ENCODE data around the gene ABLIM3.

The ABLIM3 gene

GRCh38 chr5:149201121-149201637 lies 59.9 kb downstream of the ABLIM3 start:
- Histone ChIP-seq H2AFZ (ENCODE audit: low read length) (no peak overlapping the region), H3K4me2 (ENCODE audit: low read depth, low read length, poor library complexity, severe bottlenecking) (no peak overlapping the region), H3K9me2 (replicated peaks; ENCODE audit: low read depth, low read length) (no peaks in the 10 kb centered on the region), H3K9me3 (ENCODE audit: insufficient read depth, low read depth, low read length) (no peaks in the 10 kb centered on the region), H3K4me1 (ENCODE audit: insufficient read depth, low read length, poor library complexity, severe bottlenecking) (no peaks in the 10 kb centered on the region), H3K36me3 (ENCODE audit: insufficient read depth, low read length) (no peaks in the 10 kb centered on the region), H4K20me1 (ENCODE audit: insufficient read depth, low read length, poor library complexity, severe bottlenecking) (no peaks in the 10 kb centered on the region), H3K9ac (ENCODE audit: low read depth, low read length, poor library complexity, severe bottlenecking) (no peak overlapping the region), H3K27me3 (ENCODE audit: insufficient read depth, low read length, poor library complexity, severe bottlenecking) (no peaks in the 10 kb centered on the region), H3K4me3 (ENCODE audit: low read length, poor library complexity, severe bottlenecking) (no peak overlapping the region), H3F3A (ENCODE audit: low read depth) (no peaks in the 10 kb centered on the region), H3K79me2 (ENCODE audit: insufficient read depth, low read length) (no peaks in the 10 kb centered on the region)
- no peak for TF ChIP-seq EZH2phosphoT487 (IDR thresholded peaks at IDR 0.05; ENCODE audit: borderline replicate concordance)
- TF ChIP-seq, protein P1, sequence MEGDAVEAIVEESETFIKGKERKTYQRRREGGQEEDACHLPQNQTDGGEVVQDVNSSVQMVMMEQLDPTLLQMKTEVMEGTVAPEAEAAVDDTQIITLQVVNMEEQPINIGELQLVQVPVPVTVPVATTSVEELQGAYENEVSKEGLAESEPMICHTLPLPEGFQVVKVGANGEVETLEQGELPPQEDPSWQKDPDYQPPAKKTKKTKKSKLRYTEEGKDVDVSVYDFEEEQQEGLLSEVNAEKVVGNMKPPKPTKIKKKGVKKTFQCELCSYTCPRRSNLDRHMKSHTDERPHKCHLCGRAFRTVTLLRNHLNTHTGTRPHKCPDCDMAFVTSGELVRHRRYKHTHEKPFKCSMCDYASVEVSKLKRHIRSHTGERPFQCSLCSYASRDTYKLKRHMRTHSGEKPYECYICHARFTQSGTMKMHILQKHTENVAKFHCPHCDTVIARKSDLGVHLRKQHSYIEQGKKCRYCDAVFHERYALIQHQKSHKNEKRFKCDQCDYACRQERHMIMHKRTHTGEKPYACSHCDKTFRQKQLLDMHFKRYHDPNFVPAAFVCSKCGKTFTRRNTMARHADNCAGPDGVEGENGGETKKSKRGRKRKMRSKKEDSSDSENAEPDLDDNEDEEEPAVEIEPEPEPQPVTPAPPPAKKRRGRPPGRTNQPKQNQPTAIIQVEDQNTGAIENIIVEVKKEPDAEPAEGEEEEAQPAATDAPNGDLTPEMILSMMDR (conservative IDR thresholded peaks at IDR 0.05; ENCODE audit: low read length), result no peak

DNA sequence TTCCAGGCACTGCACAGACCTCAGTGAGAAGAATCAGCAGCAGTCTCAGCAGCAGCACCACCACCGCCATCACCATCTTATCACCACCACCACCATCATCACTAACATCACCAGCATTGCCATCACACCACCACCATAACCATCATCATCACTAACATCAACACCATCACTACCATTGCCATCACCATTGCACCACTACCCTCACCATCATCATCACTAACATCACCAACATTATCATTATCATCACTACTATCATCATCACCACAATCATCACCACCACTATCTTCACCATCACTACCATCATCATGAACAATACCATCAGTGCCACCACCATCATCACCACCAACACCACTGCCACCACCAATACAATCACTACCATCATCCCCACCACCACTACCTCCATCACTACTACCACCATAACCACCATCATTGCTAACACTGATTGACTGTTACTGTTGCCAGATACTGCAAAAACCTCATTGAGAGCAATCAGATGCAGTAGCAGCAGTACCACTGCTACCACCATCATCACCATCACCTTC lies 61.7 kb downstream of the ABLIM3 start:
- H2AFZ ChIP-seq (ENCODE audit: low read length), result no peak overlapping the region
- no peaks in the 10 kb centered on the region for H3K4me1 ChIP-seq (ENCODE audit: insufficient read depth, low read length, poor library complexity, severe bottlenecking)
- H3K79me2 ChIP-seq (ENCODE audit: insufficient read depth, low read length), result no peaks in the 10 kb centered on the region
- H3K27me3 ChIP-seq (ENCODE audit: insufficient read depth, low read length, poor library complexity, severe bottlenecking), result no peaks in the 10 kb centered on the region
- no peaks in the 10 kb centered on the region for H3K9me2 ChIP-seq (replicated peaks; ENCODE audit: low read depth, low read length)
- no peak overlapping the region for H3K9ac ChIP-seq (ENCODE audit: low read depth, low read length, poor library complexity, severe bottlenecking)
- no peaks in the 10 kb centered on the region for H3F3A ChIP-seq (ENCODE audit: low read depth)
- TF ChIP-seq, protein P1 (conservative IDR thresholded peaks at IDR 0.05; ENCODE audit: low read length), result no peak
- no peak for TF ChIP-seq EZH2phosphoT487 (IDR thresholded peaks at IDR 0.05; ENCODE audit: borderline replicate concordance)
- H3K9me3 ChIP-seq (ENCODE audit: insufficient read depth, low read depth, low read length), result no peaks in the 10 kb centered on the region
- H3K36me3 ChIP-seq (ENCODE audit: insufficient read depth, low read length), result no peaks in the 10 kb centered on the region
- no peak overlapping the region for H3K4me2 ChIP-seq (ENCODE audit: low read depth, low read length, poor library complexity, severe bottlenecking)
- no peaks in the 10 kb centered on the region for H4K20me1 ChIP-seq (ENCODE audit: insufficient read depth, low read length, poor library complexity, severe bottlenecking)
- no peak overlapping the region for H3K4me3 ChIP-seq (ENCODE audit: low read length, poor library complexity, severe bottlenecking)

GRCh38 chr5:149203921-149204441 lies 62.7 kb downstream of the ABLIM3 start:
- no peaks in the 10 kb centered on the region for H4K20me1 ChIP-seq (ENCODE audit: insufficient read depth, low read length, poor library complexity, severe bottlenecking)
- no peak overlapping the region for H2AFZ ChIP-seq (ENCODE audit: low read length)
- no peaks in the 10 kb centered on the region for H3K9me3 ChIP-seq (ENCODE audit: insufficient read depth, low read depth, low read length)
- H3K4me2 ChIP-seq (ENCODE audit: low read depth, low read length, poor library complexity, severe bottlenecking), result no peak overlapping the region
- H3K36me3 ChIP-seq (ENCODE audit: insufficient read depth, low read length), result no peaks in the 10 kb centered on the region
- H3K9me2 ChIP-seq (replicated peaks; ENCODE audit: low read depth, low read length), result no peaks in the 10 kb centered on the region
- TF ChIP-seq, protein P1 (conservative IDR thresholded peaks at IDR 0.05; ENCODE audit: low read length), result no peak
- TF ChIP-seq EZH2phosphoT487 (IDR thresholded peaks at IDR 0.05; ENCODE audit: borderline replicate concordance), result no peak
- H3K4me3 ChIP-seq (ENCODE audit: low read length, poor library complexity, severe bottlenecking), result no peak overlapping the region
- H3K9ac ChIP-seq (ENCODE audit: low read depth, low read length, poor library complexity, severe bottlenecking), result no peak overlapping the region
- no peaks in the 10 kb centered on the region for H3K27me3 ChIP-seq (ENCODE audit: insufficient read depth, low read length, poor library complexity, severe bottlenecking)
- H3K4me1 ChIP-seq (ENCODE audit: insufficient read depth, low read length, poor library complexity, severe bottlenecking), result no peaks in the 10 kb centered on the region
- no peaks in the 10 kb centered on the region for H3K79me2 ChIP-seq (ENCODE audit: insufficient read depth, low read length)
- H3F3A ChIP-seq (ENCODE audit: low read depth), result no peaks in the 10 kb centered on the region
